ENCODE measurements around the gene ZNF654. TPM values are rescaled to one million over a fixed set of nuclear protein-coding genes. Genes with fewer than 3 reads are reported as not detected.

ZNF654 gene
- total and polyA plus RNA-seq, 10 of the 15 experiments (the other 5 are each of a cell fraction or from before 2014, with no cell fraction given) = 2.7 to 14.2 (median 10.0) TPM

- TF ChIP-seq NR2C1 (IDR thresholded peaks at IDR 0.05) = no peak
- TF ChIP-seq KDM1A (IDR thresholded peaks at IDR 0.05; ENCODE audit: borderline replicate concordance) = no peak
- TF ChIP-seq GATAD2B (conservative IDR thresholded peaks at IDR 0.05; ENCODE audit: low read depth) = no peak
- no peak for TF ChIP-seq PBX3 (IDR thresholded peaks at IDR 0.05; ENCODE audit: insufficient replicate concordance, low read depth, low read length)
Observed at GRCh38 chr3:88040529-88040928, 18.5 kb upstream of the ZNF654 start (continued).

- Histone ChIP-seq H3K27me3 (replicated peaks in 1 of 2; ENCODE audit: control insufficient read depth in 2 of 2, insufficient read depth in 2 of 2, low read length in 1 of 2) (no peaks in the 10 kb centered on the region), H3K79me2 (ENCODE audit: control insufficient read depth, insufficient read depth, low read length) (no peaks in the 10 kb centered on the region), H3K9ac (ENCODE audit: control insufficient read depth, insufficient read depth, low read length) (no peak overlapping the region), H3K9me3 (replicated peaks; ENCODE audit: control insufficient read depth, insufficient read depth, low read length) (no peaks in the 10 kb centered on the region; the same call in 2 of the 3 replicates), H3K27ac (ENCODE audit: control insufficient read depth, insufficient read depth) (no peak overlapping the region), H4K20me1 (ENCODE audit: control insufficient read depth, insufficient read depth) (no peaks in the 10 kb centered on the region), H3K4me2 (ENCODE audit: control insufficient read depth, insufficient read depth) (no peak overlapping the region), H3K4me1 (ENCODE audit: control insufficient read depth, insufficient read depth, low read length) (no peaks in the 10 kb centered on the region), H2AFZ (ENCODE audit: control insufficient read depth, low read depth, low read length) (no peak overlapping the region), H3K4me3 (no peak overlapping the region), H3K36me3 (ENCODE audit: control insufficient read depth in 2 of 2, insufficient read depth in 2 of 2, low read length in 1 of 2) (no peaks in the 10 kb centered on the region)
- POLR2A ChIA-PET = interaction anchor here (0.9 kb wide), 1 partner anchor 10 kb away, joined by 3 read pairs; no protein-coding TSS in a partner anchor
- 75% methylated on average over 3 of the region's 3 CpGs for WGBS (ENCODE audit: insufficient coverage, insufficient replicate concordance, low lambda C conversion rate, missing lambda C conversion rate)
- CTCF ChIA-PET = interaction anchor here (0.6 to 1.6 kb wide), 2 partner anchors 10 kb away, joined by 3 read pairs; no protein-coding TSS in a partner anchor
- TF ChIP-seq MEF2A (IDR thresholded peaks at IDR 0.05; ENCODE audit: insufficient read depth, low read depth, low read length) (no peak), HCFC1 (IDR thresholded peaks at IDR 0.05; ENCODE audit: low read length) (no peak), NFYA (IDR thresholded peaks at IDR 0.05; ENCODE audit: borderline replicate concordance, low read depth, low read length) (no peak), PKNOX1 (IDR thresholded peaks at IDR 0.05) (no peak), ESRRA (IDR thresholded peaks at IDR 0.05; ENCODE audit: low read length) (no peak), RAD51 (IDR thresholded peaks at IDR 0.05) (no peak), MTA3 (IDR thresholded peaks at IDR 0.05; ENCODE audit: borderline replicate concordance, low read length) (no peak), MAX (IDR thresholded peaks at IDR 0.05; ENCODE audit: low read depth, low read length) (no peak), ATF7 (IDR thresholded peaks at IDR 0.05; ENCODE audit: low read depth) (no peak), TCF3 (IDR thresholded peaks at IDR 0.05; ENCODE audit: borderline replicate concordance, insufficient read depth, low read depth, low read length) (no peak), ZBTB33 (IDR thresholded peaks at IDR 0.05) (no peak), DPF2 (IDR thresholded peaks at IDR 0.05) (no peak), ELK1 (IDR thresholded peaks at IDR 0.05; ENCODE audit: low read depth, low read length) (no peak), ZNF622 (IDR thresholded peaks at IDR 0.05) (no peak)
- DNase-seq (ENCODE audit: low read depth, low spot score) (no peak), ATAC-seq (no peak; the same call in 2 of the 3 replicates), FAIRE-seq (no peak)
- intact Hi-C loops (cut with micrococcal nuclease; ENCODE audit: unreplicated experiment) = no loop called here
- RAD21 ChIA-PET (ENCODE audit: unreplicated experiment) = no interaction called here
- in situ Hi-C loops (cut with MboI) = no loop called here
- SMC1A ChIA-PET (ENCODE audit: uncharacterized antibody, unreplicated experiment) = interaction anchor here (0.9 kb wide), 1 partner anchor 12 kb away, joined by 3 read pairs; no protein-coding TSS in a partner anchor
- BruUV-seq (replicated peaks) = no TSS peak
Observed at GRCh38 chr3:88041005-88041404, 18.1 kb upstream of the ZNF654 start.
